Measurements from ENCODE around the gene MEOX1.

Gene MEOX1

GRCh38 chr17:43591001-43591400, 70.7 kb downstream of the MEOX1 start:
- DNase-seq (ENCODE audit: low spot score): no peak

Data from COLO829 (cell line).